ENCODE results near the gene SLC16A7.

Gene SLC16A7

DNA sequence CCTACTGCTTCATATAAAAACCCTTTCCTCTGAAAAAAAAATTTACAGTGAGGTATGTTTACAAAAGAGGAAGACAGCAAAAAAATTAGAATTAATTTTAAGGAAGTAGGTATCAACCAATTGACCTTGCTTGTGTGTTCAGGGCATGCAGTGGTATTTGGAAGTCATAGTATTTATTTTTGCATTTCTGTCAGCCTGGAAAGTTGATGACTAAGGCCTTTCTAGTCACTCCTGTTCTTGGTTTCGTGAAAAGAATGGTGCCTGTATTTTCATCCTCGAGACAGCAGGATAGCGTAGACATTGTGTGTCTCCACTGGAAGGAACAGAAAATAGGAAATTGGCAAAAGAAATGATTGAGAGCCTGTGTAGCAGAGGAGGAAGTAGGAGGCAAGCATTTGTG is 24.5 kb downstream of the SLC16A7 start:
- DNase-seq (ENCODE audit: low read depth, low spot score): no peak
- H3K27ac ChIP-seq: no peak overlapping the region

DNA sequence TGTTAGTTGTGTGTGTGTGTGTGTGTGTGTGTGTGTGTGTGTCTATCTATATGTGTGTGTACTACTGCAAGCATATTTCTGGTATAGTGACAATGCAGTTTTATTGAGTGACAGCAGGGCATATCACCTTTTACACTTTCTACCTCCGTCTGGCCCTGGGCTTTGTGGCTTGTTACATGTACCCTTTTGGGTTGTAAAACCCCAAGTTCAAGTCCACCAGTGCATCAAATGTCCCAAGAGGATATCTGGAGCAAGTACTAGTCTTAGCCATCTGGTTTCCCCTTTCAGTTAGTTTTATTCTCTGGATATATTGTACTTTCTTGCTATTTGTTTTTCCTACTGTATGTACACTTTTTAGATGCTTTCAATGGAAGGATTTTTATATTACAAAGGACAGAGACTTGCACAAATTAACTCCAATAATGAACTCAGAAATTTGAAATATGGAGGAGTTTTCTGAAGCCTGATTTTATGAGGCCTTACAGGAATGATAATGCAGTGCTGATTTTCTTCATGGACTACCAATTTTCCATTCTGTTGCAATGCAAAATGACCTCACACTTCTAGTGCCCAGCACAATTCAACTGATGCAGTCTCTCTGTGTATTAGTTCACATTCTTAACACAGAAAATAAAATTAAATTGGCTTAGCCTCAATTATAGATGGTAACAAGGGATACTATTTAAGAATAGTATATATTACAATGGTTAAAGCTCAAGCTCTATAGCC is 29.1 kb downstream of the SLC16A7 start:
- no peak overlapping the region for H3K27ac ChIP-seq
- no peak for DNase-seq (ENCODE audit: low read depth, low spot score)

DNA sequence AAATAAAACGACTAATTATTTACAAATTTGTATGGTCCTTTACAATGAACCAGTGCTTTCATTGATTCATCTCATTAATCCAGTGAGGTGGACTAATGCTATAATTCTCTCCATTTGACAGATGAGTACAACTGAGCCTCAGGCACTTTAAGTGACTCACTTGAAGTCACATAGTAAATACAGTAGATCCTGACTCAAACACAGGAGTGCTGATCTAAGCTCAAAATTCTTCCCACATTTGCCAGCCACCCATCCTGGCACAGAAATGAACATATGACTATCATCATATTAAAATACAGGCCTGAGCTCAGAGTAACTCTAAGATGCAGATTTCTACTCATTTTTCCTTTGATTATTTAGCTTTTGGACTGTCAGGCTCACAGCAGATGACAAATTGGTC is 30.6 kb downstream of the SLC16A7 start:
- H3K27ac ChIP-seq: no peak overlapping the region
- DNase-seq (ENCODE audit: low read depth, low spot score): peak; percentile 73

DNA sequence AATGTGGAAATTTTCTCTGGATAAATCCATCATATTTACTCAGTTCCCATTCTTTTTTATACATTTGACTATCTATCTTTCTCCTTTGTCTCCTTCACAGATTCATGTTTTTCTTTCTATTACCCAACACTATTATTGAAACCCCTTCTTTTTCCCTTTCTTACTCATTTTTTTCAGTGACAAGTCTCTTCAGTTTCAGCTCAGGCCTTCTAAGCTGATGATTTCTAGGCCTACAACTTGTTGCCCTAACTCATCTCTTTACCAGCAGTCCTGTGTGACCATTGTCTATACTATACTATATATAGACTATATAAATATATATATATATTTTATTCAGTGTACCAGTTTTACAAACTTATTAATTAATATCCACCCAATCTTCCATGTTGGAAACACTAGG is 31.8 kb downstream of the SLC16A7 start:
- H3K27ac ChIP-seq: no peak overlapping the region
- DNase-seq (ENCODE audit: low read depth, low spot score): no peak

DNA sequence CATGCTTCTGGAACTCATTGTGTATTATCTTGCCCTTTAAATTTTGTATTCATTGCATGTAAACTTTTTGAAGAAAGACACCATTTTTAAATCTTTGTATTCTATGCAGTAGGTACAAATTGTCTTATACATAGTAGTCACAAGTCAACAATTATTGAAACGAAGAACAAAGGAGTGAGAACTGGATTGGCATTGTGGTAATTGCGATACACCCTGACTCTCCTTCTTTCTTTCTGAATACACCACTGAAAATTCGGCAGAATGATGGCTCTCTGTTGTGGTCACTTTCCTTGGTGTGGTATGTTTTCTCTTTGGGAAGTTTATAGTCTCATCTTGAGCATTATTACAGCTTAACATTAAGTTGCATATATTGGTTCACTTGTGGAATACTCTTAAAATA is 34.1 kb downstream of the SLC16A7 start:
- H3K27ac ChIP-seq: no peak overlapping the region
- no peak for DNase-seq (ENCODE audit: low read depth, low spot score)

DNA sequence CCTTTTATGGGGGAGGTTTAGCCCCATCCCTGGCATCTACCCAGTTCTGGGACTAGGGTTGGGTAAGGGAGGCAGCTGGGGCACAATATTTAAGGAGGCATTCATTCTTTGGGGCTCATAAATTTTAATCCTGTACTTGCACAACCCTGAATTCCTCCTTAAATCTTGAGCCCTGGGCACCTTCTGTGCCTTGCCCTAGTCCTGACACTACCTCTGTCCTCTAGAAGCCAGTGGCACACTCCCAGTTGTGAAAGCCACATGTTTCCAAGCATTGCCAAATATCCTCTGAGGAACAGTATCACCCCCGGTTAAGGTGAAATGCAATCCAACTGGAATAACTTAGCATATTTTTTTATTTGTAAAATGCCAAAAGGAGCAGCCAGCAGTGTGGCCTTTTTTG is 36.6 kb downstream of the SLC16A7 start:
- no peak for DNase-seq (ENCODE audit: low read depth, low spot score)
- H3K27ac ChIP-seq: no peak overlapping the region

DNA sequence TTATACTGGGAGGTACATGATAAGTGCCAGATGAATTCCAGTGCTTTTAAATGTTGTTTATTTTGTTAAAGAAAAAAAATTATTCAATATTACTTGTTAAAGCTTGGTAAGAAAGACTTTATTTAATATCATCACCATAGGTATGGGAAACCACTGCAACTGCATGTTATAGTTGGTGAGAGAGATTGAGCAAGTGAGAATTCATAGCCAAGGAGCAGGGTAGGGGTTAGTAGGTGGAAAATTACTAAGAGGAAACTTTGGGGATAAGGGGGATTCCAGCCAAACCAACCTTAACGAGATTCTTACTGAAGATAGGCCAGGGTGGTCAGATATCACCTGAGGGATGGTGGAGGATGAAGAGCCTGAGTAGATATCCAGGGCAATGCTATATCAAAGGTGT is 38.4 kb downstream of the SLC16A7 start:
- H3K27ac ChIP-seq: no peak overlapping the region
- no peak for DNase-seq (ENCODE audit: low read depth, low spot score)

DNA sequence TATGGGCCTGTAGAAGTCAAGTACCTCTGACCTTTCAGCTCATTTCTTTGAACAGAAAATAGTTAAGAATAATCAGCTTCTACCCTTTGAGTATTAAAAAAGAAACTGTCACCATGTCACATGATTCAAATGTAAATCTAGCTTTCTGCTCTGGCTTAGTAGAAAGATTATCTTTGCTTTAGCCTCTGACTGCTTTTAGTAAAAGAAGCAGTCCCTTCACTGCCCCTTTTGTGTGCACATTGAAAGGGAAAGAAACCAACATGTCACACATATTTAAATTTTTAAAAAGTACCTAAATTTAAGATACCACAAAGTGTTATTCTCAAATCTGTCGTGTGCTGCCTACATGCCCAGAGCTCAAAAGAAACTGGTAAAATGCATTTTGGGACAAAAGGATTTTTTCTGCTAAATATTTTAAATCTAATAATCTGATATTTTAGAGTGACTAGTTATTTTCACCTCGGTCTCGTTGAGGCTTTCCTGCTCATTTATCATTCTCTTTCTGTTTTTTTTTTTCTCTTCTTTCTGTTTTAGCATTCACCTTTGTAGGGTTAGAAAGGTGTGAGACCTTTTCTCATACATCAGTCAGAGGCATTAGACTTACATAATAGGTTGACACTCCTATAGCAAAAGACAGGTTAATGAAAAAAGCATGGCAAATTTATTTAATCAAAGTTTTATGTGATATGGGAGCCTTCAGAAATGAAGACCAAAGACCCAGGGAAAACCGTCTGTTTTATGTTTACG is 41.3 kb downstream of the SLC16A7 start:
- DNase-seq (ENCODE audit: low read depth, low spot score): no peak
- H3K27ac ChIP-seq: no peak overlapping the region

DNA sequence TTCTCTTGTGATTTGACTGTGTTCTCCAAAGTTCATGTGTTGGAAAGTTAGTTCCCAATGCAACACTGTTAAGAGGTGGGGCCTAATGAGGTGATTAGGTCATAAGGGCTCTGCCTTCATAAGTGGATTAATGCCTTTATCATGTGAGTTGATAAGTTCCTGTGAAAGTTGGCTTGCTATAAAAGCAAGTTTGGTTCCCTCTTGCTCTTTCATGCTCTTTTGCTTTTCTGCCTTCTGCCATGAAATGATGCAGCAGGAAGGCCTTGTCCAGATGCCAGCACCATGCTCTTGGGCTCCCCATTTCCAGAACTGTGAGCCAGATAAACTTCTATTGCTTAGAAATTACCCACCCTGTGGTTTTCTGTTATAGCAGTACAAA is 41.9 kb downstream of the SLC16A7 start:
- H3K27ac ChIP-seq: no peak overlapping the region
- no peak for DNase-seq (ENCODE audit: low read depth, low spot score)

DNA sequence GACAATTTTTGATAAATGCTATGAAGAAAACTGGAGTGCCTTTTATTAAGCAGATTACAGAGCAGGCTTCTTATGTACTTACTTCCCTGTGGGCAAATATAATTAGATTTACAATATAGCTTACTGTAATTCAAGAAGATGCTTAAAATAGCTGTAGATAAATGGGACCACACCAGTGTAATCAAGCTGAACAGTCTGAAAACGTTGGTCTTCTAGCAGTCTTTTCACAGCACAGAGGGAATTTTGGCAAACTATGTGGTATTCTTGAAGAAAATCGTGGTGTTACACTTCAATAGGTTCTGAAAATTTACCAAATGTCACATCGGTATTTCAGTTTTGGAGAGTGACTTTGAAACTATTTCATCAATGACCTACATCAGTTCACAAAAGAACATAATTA is 47.7 kb downstream of the SLC16A7 start:
- no peak for DNase-seq (ENCODE audit: low read depth, low spot score)
- H3K27ac ChIP-seq: no peak overlapping the region

DNA sequence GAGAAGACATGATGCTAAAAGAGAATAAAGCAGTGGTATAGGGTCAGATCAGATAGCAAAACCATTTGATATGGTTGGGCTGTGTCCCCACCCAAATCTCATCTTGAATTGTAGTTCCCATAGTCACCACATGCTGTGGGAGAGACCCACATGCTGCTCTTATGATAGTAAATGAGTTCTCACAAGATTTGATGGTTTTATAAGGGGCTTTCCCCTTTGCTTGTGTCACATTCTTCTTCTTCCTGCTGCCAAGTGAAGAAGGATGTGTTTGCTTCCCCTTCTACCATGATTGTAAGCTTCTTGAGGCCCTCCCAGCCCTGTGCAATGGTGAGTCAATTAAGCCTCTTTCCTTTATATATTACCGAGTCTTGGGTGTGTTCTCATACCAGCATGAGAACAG is 49.4 kb downstream of the SLC16A7 start:
- no peak overlapping the region for H3K27ac ChIP-seq
- no peak for DNase-seq (ENCODE audit: low read depth, low spot score)

DNA sequence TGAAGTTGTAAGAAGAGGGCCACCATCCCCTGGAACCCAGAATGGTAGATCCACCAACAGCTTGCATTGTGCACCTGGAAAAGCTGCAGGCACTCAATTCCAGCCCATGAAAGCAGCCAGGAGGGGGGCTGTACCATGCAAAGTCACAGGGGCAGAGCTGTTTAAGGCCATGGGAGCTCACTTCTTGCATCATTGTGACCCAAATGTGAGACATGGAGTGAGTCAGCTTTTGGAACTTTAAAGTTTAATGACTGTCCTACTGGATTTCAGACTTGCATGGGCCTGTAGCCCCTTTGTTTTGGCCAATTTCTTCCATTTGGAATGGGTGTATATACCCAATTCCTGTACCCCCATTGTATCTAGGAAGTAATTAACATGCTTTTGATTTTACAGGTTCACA is 50.8 kb downstream of the SLC16A7 start:
- no peak for DNase-seq (ENCODE audit: low read depth, low spot score)
- no peak overlapping the region for H3K27ac ChIP-seq

DNA sequence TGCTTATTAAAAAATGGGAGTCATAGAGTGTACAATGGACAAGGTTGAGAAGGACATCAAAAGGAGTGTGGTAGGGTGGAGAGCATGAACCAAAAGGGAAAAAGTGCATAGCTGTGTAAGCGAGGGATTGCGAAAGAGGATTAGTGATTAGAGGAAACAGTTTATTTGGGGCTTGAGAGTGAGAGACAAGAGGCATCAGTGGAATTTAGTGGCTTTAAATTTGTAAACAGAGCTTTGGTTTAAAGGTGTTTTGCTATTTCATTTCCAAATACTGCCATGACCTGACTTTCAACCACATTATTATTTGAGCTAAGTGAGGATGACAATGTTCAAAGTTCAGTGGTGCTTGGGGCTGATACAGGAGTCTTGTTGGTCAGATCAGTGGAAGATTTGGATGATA is 53.4 kb downstream of the SLC16A7 start:
- DNase-seq (ENCODE audit: low read depth, low spot score): peak; percentile 18
- no peak overlapping the region for H3K27ac ChIP-seq

DNA sequence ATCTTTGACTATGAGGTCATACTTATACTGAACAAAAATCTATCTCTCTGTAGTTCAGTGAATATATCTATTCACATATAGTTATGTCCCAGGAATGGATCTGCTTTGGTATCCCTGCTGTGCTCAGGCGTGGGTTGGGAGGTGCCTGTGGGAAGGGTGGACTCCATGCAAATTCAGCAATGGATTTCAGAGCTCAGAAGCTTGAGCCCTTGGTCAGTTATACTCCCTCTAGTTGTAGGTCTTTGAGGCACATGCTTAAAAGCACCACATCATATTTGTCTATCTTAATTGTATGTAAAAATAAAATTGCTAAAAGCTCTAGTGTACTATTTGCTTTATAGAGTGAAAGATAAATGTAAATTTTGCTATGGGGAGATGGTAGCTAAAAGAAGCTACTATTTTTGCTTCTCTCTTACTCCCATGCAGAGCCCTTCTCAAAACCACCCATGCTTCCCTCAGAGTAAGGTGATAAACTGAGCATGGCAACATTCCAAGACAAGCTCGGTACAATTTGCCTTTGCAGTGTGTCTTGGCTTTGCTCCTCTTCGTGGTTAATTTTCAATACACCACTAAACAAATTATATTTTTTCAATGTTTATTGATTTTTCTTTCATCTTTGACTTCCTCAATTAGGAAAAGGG is 54.9 kb downstream of the SLC16A7 start:
- no peak overlapping the region for H3K27ac ChIP-seq
- DNase-seq (ENCODE audit: low read depth, low spot score): no peak

DNA sequence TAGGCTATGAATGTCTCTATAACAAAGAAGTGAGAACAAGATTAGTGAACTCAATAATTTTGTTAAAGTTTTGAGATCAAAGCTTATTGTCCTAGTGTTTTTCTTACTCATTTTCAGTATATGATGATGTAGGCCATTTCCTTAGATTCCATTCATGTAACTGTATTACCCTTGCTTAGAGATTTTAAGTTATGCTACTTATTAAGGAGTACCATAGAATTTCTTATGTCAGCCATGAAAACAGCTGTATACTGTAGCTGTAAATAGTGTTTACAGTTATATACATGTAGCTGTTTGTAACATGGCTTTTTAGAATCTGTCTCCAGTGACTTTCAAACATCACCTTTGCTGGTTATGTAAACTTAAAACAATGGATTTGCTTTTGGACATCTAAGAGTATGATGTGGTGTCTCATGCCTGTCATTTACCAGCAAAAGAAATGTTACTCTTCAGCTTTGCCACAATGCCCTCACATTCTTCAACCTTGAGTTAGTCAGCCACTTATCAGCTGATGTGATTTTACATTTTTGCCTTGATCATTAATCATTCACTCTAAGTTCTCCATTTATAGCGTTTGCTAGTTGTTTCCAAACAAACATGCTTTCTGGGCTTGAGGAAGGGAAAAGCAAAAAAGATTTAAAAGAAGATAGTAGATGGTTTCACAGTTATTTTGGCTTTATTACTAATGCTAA is 55.5 kb downstream of the SLC16A7 start:
- peak overlapping the region; percentile 23 for H3K27ac ChIP-seq
- peak; percentile 18 for DNase-seq (ENCODE audit: low read depth, low spot score)

DNA sequence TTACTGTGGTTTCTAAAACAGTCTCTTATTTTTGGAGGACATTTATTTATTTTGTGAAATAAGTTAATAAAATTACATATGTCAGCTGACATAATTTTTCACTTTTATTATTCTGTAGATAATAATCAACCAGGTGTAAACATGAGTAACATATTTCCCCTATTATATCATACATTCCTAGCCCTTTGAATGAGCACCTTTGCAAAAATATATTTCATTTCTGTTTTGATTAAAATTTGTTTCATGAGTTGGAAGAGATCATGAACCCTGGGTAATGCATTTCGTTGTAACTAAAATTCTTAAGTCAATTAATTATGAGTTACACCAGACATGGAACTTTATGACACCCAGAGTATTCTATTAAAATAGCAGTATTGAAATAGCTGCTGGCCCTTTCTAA is 56.3 kb downstream of the SLC16A7 start:
- H3K27ac ChIP-seq: peak overlapping the region; percentile 23
- DNase-seq (ENCODE audit: low read depth, low spot score): no peak

DNA sequence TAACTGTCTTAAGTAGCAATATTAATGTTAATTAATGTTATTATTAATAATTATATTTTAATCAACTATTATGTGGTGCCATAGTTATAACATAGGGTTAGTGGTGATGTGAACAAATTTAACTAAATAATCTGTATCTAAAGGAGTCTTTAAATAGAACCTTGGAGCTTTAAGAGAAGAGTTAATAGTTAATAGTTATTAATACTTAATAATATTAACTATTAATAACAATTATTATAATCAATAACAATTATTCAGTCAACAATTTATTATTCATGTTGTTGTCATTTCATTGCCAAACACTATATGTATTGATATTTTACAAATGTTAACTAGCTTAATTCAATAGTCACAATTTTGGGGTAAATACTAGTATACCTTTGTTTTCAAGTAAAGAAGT is 58.2 kb downstream of the SLC16A7 start:
- no peak overlapping the region for H3K27ac ChIP-seq

DNA sequence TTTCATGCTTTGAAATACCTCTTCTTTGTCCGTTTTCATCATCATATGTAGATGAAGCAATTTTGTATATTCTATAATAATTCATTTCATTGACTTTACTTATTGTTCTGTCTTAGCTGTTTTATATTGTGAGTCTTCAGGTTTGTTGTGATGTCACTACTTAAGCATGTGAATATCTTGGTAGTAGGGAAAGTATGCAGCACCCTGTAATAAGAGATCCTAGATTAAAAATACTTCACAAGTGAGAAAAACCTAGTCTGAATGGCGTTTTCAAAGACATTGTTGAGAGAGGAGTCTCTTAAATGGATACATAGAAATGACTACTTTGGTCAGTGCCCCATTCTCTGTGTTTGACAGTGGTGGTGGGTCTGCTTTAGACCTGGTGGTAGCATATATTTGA is 61.4 kb downstream of the SLC16A7 start:
- H3K27ac ChIP-seq: no peak overlapping the region
- DNase-seq (ENCODE audit: low read depth, low spot score): no peak

More for the DNA sequence above, 58.2 kb downstream of the SLC16A7 start:
- DNase-seq (ENCODE audit: low read depth, low spot score): no peak

DNA sequence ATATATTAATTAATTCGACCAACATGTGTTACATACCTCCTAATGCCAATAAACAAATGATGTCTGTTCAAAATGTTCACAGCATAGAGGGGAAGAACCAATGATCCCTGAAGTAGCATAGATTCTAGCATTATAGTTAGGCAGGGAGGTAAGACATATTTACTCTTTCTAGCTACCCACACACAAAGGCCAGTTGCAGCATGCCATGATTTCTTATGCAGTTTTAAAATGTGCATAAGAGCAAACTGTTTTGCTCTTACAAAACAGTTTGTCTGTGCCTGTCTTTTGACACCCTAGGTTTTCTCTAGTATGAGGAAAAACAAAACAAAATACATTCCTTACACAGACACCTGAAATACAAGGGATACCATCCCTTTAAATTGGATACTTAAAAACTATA is 61.9 kb downstream of the SLC16A7 start:
- no peak for DNase-seq (ENCODE audit: low read depth, low spot score)
- H3K27ac ChIP-seq: no peak overlapping the region

DNA sequence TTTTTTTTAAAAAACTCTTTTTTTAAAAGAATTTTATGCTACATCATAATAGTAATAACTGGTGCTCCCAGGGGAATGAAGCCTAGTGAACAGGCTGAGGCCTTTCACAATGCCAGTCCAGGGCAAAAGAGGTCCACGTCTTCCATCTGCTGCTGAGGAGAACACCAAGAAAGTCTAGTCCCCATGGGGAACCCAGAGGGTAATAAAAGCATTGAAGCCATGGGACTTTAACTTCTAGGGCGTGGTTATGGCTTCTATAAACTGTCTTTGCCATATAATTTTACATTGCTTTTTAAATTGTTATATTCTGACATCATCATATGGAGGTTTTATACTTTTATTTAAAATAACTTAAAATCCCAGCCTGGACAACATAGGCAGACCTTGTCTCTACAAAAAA is 64.3 kb downstream of the SLC16A7 start:
- H3K27ac ChIP-seq: no peak overlapping the region
- DNase-seq (ENCODE audit: low read depth, low spot score): no peak

All from epithelial cell of prostate (primary cell).